A673 (cell line): ENCODE data around the gene ANAPC16. TPM values are rescaled to one million over a fixed set of nuclear protein-coding genes. Genes with fewer than 3 reads are reported as not detected.

Source experiments
- BruUV-seq: library from RNA; stranded (reverse); fragments of 400-500 nt; replicated peaks from 2 replicates; lab custom pipeline; 2021; lab: Mats Ljungman, UMichigan
- CTCF ChIA-PET: fragments of 300-600 bp; sonication (Branson Sonifier 250); formaldehyde crosslinking; loops from one replicate; lab custom pipeline; 2022; ENCODE audit warnings: antibody characterized with exemption; lab: Charles Lee
- POLR2A ChIA-PET: fragments of 300-600 bp; sonication (Branson Sonifier 250); formaldehyde crosslinking; loops from one replicate; lab custom pipeline; 2022; ENCODE audit warnings: antibody characterized with exemption; ENCODE audit not compliant: low non-redundant PET; lab: Charles Lee
- DNase-seq: peaks from one replicate; pipeline ENCODE4 v3.0.0-alpha.2; 2015; ENCODE audit warnings: low spot score
- H3K27ac ChIP-seq: fragments of 200-600 bp; sonication (generic); 2 replicates; pipeline ENCODE4 v1.5.1; 2016; ENCODE audit warnings: mixed run types, low read depth, mild to moderate bottlenecking, mixed read lengths, antibody characterized with exemption, low read length; ENCODE audit not compliant: poor library complexity, severe bottlenecking
- H3K27me3 ChIP-seq: fragments of 200-600 bp; sonication (generic); replicated peaks from 2 replicates; pipeline ENCODE4 v1.6.1; 2017; ENCODE audit warnings: mixed run types, low read depth, mild to moderate bottlenecking, mixed read lengths, antibody characterized with exemption, low read length; ENCODE audit not compliant: insufficient read depth, poor library complexity
- H3K36me3 ChIP-seq: fragments of 200-600 bp; sonication (generic); 2 replicates; pipeline ENCODE4 v1.6.1; 2016; ENCODE audit warnings: mixed run types, mild to moderate bottlenecking, mixed read lengths, antibody characterized with exemption, low read length; ENCODE audit not compliant: insufficient read depth, poor library complexity, severe bottlenecking
- H3K4me1 ChIP-seq: fragments of 200-600 bp; sonication (generic); 2 replicates; pipeline ENCODE4 v1.6.1; 2017; ENCODE audit warnings: mixed run types, mild to moderate bottlenecking, mixed read lengths, antibody characterized with exemption, low read length; ENCODE audit not compliant: insufficient read depth, poor library complexity, severe bottlenecking
- H3K4me3 ChIP-seq: fragments of 200-600 bp; sonication (generic); 2 replicates; pipeline ENCODE4 v1.5.1; 2016; ENCODE audit warnings: low read depth, mixed run types, mild to moderate bottlenecking, mixed read lengths, low read length; ENCODE audit not compliant: poor library complexity, severe bottlenecking
- H3K9me3 ChIP-seq: fragments of 200-600 bp; sonication (generic); 2 replicates; pipeline ENCODE4 v1.6.1; 2016; ENCODE audit warnings: mixed run types, low read depth, mild to moderate bottlenecking, mixed read lengths, antibody characterized with exemption, low read length; ENCODE audit not compliant: poor library complexity, severe bottlenecking
- CTCF ChIP-seq: fragments of 300-800, 200-600 bp; sonication (generic); conservative IDR thresholded peaks from 2 replicates; pipeline ENCODE4 v1.5.1; 2017; ENCODE audit warnings: low read depth, mild to moderate bottlenecking, antibody characterized with exemption, low read length, moderate library complexity, mixed read lengths
- EZH2 ChIP-seq: fragments of 200-600 bp; sonication (generic); IDR thresholded peaks from 2 replicates; pipeline ENCODE4 v1.6.1; 2017; ENCODE audit warnings: borderline replicate concordance, low read depth, mild to moderate bottlenecking, mixed read lengths, antibody characterized with exemption, low read length; ENCODE audit not compliant: poor library complexity, severe bottlenecking
- intact Hi-C: fragments of 100-400 bp; cut with micrococcal nuclease; formaldehyde crosslinking; loops from one replicate; pipeline ENCODE4 v1.10.0; 2022; ENCODE audit not compliant: unreplicated experiment
- total RNA-seq: library from RNA; stranded (reverse); gene quantifications from 2 replicates; pipeline ENCODE4 v1.2.3, GENCODE V29; 2021

Gene ANAPC16
- total RNA-seq, 1 experiment from 2014 or later = 57.6 TPM

GRCh38 chr10:72273410-72274212, 57.8 kb downstream of the ANAPC16 start, which contains the start of gene DDIT4:
TSS of gene DDIT4 (plus strand) at chr10:72273924. CDS start at chr10:72274217, 293 bp downstream.
- intact Hi-C loops = loop anchor here (5.0 kb wide), 1 partner anchor 49 kb away; no protein-coding TSS in a partner anchor
- POLR2A ChIA-PET = interaction anchor here (0.5 to 1.0 kb wide), 13 partner anchors 11 to 58 kb away, joined by 3 to 17 read pairs (median 4); no protein-coding TSS in a partner anchor

GRCh38 chr10:72274213-72274729, 58.5 kb downstream of the ANAPC16 start:
- intact Hi-C loops = loop anchor here (5.0 kb wide), 1 partner anchor 48 kb away; no protein-coding TSS in a partner anchor
- POLR2A ChIA-PET = interaction anchor here (0.6 to 1.0 kb wide), 3 partner anchors 10 to 23 kb away, joined by 4 to 5 read pairs (median 5); no protein-coding TSS in a partner anchor

More at GRCh38 chr10:72273410-72274212, 57.8 kb downstream of the ANAPC16 start, which contains the start of gene DDIT4:
- TF ChIP-seq CTCF (no peak), EZH2 (no peak)
- H3K36me3 ChIP-seq = peaks cover 18% of the 10 kb centered on the region
- H3K27ac ChIP-seq = peak within 1 kb of the TSS; percentile 95
- no peaks in the 10 kb centered on the region for H3K27me3 ChIP-seq
- BruUV-seq = no TSS peak
- no peaks in the 10 kb centered on the region for H3K9me3 ChIP-seq
- peaks cover 33% of the 10 kb centered on the region for H3K4me1 ChIP-seq
- peak; percentile 99 for DNase-seq
- CTCF ChIA-PET = interaction anchor here (0.7 kb wide), 1 partner anchor 53 kb away, joined by 3 read pairs; no protein-coding TSS in a partner anchor
- H3K4me3 ChIP-seq = peak within 1 kb of the TSS; percentile 86

More at GRCh38 chr10:72274213-72274729, 58.5 kb downstream of the ANAPC16 start:
- CTCF ChIA-PET = interaction anchor here (0.9 kb wide), 2 partner anchors 14 to 43 kb away, joined by 3 to 5 read pairs; no protein-coding TSS in a partner anchor
- Histone ChIP-seq H3K9me3 (no peaks in the 10 kb centered on the region), H3K4me1 (peaks cover 33% of the 10 kb centered on the region), H3K36me3 (peaks cover 18% of the 10 kb centered on the region), H3K27me3 (no peaks in the 10 kb centered on the region), H3K27ac (peak overlapping the region; percentile 82), H3K4me3 (peak overlapping the region; percentile 86)
- no peak for TF ChIP-seq EZH2
- TF ChIP-seq CTCF = no peak
- TSS peak; percentile 83 for BruUV-seq
- DNase-seq = no peak
